A673 (cell line): ENCODE results near the gene PCP4. TPM values are rescaled to one million over a fixed set of nuclear protein-coding genes. Genes with fewer than 3 reads are reported as not detected.

ENCODE experiments used
- BruUV-seq: library from RNA; stranded (reverse); fragments of 400-500 nt; replicated peaks from 2 replicates; lab custom pipeline; 2021; lab: Mats Ljungman, UMichigan
- CTCF ChIA-PET: fragments of 300-600 bp; sonication (Branson Sonifier 250); formaldehyde crosslinking; loops from one replicate; lab custom pipeline; 2022; ENCODE audit warnings: antibody characterized with exemption; lab: Charles Lee
- POLR2A ChIA-PET: fragments of 300-600 bp; sonication (Branson Sonifier 250); formaldehyde crosslinking; loops from one replicate; lab custom pipeline; 2022; ENCODE audit warnings: antibody characterized with exemption; ENCODE audit not compliant: low non-redundant PET; lab: Charles Lee
- DNase-seq: peaks from one replicate; pipeline ENCODE4 v3.0.0-alpha.2; 2015; ENCODE audit warnings: low spot score
- H3K27ac ChIP-seq: fragments of 200-600 bp; sonication (generic); 2 replicates; pipeline ENCODE4 v1.5.1; 2016; ENCODE audit warnings: mixed run types, low read depth, mild to moderate bottlenecking, mixed read lengths, antibody characterized with exemption, low read length; ENCODE audit not compliant: poor library complexity, severe bottlenecking
- H3K27me3 ChIP-seq: fragments of 200-600 bp; sonication (generic); replicated peaks from 2 replicates; pipeline ENCODE4 v1.6.1; 2017; ENCODE audit warnings: mixed run types, low read depth, mild to moderate bottlenecking, mixed read lengths, antibody characterized with exemption, low read length; ENCODE audit not compliant: insufficient read depth, poor library complexity
- H3K36me3 ChIP-seq: fragments of 200-600 bp; sonication (generic); 2 replicates; pipeline ENCODE4 v1.6.1; 2016; ENCODE audit warnings: mixed run types, mild to moderate bottlenecking, mixed read lengths, antibody characterized with exemption, low read length; ENCODE audit not compliant: insufficient read depth, poor library complexity, severe bottlenecking
- H3K4me1 ChIP-seq: fragments of 200-600 bp; sonication (generic); 2 replicates; pipeline ENCODE4 v1.6.1; 2017; ENCODE audit warnings: mixed run types, mild to moderate bottlenecking, mixed read lengths, antibody characterized with exemption, low read length; ENCODE audit not compliant: insufficient read depth, poor library complexity, severe bottlenecking
- H3K4me3 ChIP-seq: fragments of 200-600 bp; sonication (generic); 2 replicates; pipeline ENCODE4 v1.5.1; 2016; ENCODE audit warnings: low read depth, mixed run types, mild to moderate bottlenecking, mixed read lengths, low read length; ENCODE audit not compliant: poor library complexity, severe bottlenecking
- H3K9me3 ChIP-seq: fragments of 200-600 bp; sonication (generic); 2 replicates; pipeline ENCODE4 v1.6.1; 2016; ENCODE audit warnings: mixed run types, low read depth, mild to moderate bottlenecking, mixed read lengths, antibody characterized with exemption, low read length; ENCODE audit not compliant: poor library complexity, severe bottlenecking
- EZH2 ChIP-seq: fragments of 200-600 bp; sonication (generic); IDR thresholded peaks from 2 replicates; pipeline ENCODE4 v1.6.1; 2017; ENCODE audit warnings: borderline replicate concordance, low read depth, mild to moderate bottlenecking, mixed read lengths, antibody characterized with exemption, low read length; ENCODE audit not compliant: poor library complexity, severe bottlenecking
- intact Hi-C: fragments of 100-400 bp; cut with micrococcal nuclease; formaldehyde crosslinking; loops from one replicate; pipeline ENCODE4 v1.10.0; 2022; ENCODE audit not compliant: unreplicated experiment
- total RNA-seq: library from RNA; stranded (reverse); gene quantifications from 2 replicates; pipeline ENCODE4 v1.2.3, GENCODE V29; 2021
- TF ChIP-seq, protein P1 (sequence below): fragments of 300-800, 200-600 bp; sonication (generic); conservative IDR thresholded peaks from 2 replicates; pipeline ENCODE4 v1.5.1; 2017; ENCODE audit warnings: low read depth, mild to moderate bottlenecking, antibody characterized with exemption, low read length, moderate library complexity, mixed read lengths

The PCP4 gene
- total RNA-seq, 1 experiment from 2014 or later: not detected

DNA sequence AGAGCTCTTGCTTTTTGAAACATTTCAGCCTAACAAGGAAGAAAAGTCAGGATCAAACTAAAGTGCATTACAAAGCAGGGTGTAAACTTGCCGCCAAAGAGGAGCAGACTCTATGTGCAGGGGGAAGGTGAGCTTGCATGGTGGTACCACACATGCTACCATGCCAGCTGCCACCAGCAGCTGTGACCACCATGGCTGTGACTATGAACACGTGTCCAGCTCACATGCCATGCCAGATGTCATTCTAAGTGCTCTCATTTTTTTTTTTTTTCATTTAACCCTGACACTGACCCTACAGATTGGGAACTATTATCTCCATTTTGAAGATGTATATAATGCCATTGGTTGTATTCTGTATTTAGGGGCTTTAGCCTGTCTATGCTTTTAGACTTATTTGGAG lies 79.0 kb downstream of the PCP4 start:
- ChIA-PET CTCF (no interaction called here), POLR2A (no interaction called here)
- no peak for DNase-seq
- BruUV-seq: no TSS peak
- Histone ChIP-seq H3K36me3 (no peaks in the 10 kb centered on the region), H3K27me3 (no peaks in the 10 kb centered on the region), H3K4me1 (no peaks in the 10 kb centered on the region), H3K27ac (no peak overlapping the region), H3K4me3 (no peak overlapping the region), H3K9me3 (peaks cover 20% of the 10 kb centered on the region)
- intact Hi-C loops: no loop called here
- TF ChIP-seq EZH2: no peak
- TF ChIP-seq, protein P1, sequence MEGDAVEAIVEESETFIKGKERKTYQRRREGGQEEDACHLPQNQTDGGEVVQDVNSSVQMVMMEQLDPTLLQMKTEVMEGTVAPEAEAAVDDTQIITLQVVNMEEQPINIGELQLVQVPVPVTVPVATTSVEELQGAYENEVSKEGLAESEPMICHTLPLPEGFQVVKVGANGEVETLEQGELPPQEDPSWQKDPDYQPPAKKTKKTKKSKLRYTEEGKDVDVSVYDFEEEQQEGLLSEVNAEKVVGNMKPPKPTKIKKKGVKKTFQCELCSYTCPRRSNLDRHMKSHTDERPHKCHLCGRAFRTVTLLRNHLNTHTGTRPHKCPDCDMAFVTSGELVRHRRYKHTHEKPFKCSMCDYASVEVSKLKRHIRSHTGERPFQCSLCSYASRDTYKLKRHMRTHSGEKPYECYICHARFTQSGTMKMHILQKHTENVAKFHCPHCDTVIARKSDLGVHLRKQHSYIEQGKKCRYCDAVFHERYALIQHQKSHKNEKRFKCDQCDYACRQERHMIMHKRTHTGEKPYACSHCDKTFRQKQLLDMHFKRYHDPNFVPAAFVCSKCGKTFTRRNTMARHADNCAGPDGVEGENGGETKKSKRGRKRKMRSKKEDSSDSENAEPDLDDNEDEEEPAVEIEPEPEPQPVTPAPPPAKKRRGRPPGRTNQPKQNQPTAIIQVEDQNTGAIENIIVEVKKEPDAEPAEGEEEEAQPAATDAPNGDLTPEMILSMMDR: no peak

DNA sequence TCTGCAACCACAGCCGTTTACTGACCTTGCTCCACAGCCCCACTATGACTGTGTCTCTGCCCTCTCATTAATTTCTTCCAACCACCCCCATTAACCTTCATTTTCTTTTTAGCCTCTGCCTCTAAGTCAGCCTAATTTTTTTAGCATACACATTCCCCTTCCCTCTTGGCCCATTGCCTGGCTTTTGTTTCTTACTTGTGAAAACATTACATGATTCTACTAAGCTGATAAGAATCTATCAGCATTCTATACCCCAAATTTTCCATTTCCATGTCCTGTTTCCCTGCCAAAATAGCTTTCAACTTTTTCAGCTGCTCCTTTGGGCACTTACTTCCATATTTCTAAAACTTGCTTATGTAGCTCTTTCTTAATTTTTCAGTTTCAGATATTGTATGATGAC lies 79.8 kb downstream of the PCP4 start:
- intact Hi-C loops: no loop called here
- DNase-seq: no peak
- POLR2A ChIA-PET: no interaction called here
- Histone ChIP-seq H3K4me1 (no peaks in the 10 kb centered on the region), H3K9me3 (peaks cover 20% of the 10 kb centered on the region), H3K36me3 (no peaks in the 10 kb centered on the region), H3K27ac (no peak overlapping the region), H3K4me3 (no peak overlapping the region), H3K27me3 (no peaks in the 10 kb centered on the region)
- no TSS peak for BruUV-seq
- TF ChIP-seq EZH2: no peak
- TF ChIP-seq, protein P1: no peak
- CTCF ChIA-PET: no interaction called here

DNA sequence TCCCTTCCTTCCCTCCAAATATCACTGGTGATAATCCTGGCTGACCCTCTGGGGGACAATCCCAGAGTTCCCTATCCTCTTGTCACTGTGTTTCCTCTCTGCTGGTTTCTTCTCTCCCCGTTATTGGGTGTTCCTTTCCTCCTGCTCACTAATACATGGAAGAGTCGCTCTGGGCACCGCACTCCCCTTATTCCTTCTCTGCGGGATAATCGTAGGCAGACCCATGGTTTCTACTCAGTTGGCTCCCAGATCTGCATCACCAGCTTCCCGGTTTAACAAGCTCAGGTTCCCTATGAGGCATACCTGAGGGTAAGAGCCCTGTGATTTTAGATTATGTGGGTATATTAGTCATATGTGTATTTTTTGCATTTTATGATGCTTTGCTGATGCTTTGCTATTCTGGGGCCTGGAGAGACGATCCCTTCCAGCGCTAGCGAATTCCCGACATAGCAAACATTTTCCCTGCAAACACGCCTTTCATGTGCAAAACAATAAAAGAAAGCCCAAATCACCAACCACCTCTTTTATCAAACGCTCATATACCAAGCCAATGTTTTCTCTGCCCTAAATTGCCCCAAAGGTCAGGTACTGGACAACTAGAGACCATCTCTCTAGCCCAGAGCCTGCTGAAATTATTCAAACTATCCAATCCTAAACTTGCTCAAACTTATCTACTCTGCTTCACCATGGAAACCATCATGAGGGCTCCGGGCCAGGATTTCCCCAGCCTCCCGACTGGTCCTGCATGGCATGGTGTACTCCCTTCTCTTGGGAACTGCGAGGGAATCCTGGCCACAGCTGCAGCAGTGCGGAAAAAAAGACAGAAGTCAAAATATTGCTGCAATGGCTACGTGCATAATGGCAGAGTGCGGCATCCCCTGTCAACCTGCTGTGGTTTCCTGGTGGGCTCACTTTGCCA lies 84.2 kb downstream of the PCP4 start:
- ChIA-PET CTCF (no interaction called here), POLR2A (no interaction called here)
- no peaks in the 10 kb centered on the region for H3K36me3 ChIP-seq
- no peak overlapping the region for H3K27ac ChIP-seq
- no peak for TF ChIP-seq EZH2
- TF ChIP-seq, protein P1: no peak
- no peak for DNase-seq
- no peaks in the 10 kb centered on the region for H3K27me3 ChIP-seq
- peaks cover 16% of the 10 kb centered on the region for H3K9me3 ChIP-seq
- BruUV-seq: no TSS peak
- intact Hi-C loops: loop anchor here (10.0 kb wide), 1 partner anchor 53 kb away; no protein-coding TSS in a partner anchor
- no peak overlapping the region for H3K4me3 ChIP-seq
- no peaks in the 10 kb centered on the region for H3K4me1 ChIP-seq
